HG03442 (cell line): Measurements from ENCODE around the gene SOX30.
"Not testable (repeated sequence)": the region's sequence is repeated elsewhere in the genome, so short reads cannot be mapped to it uniquely, and the experiment has no call there.

Source experiments
- ATAC-seq: cut with Tn5 transposase; IDR thresholded peaks from one replicate; pipeline ENCODE4 v1.9.1; 2021; ENCODE audit warnings: mild to moderate bottlenecking, moderate library complexity; ENCODE audit not compliant: unreplicated experiment

SOX30 gene

GRCh38 chr5:157652377-157652692 is at the start of gene SOX30:
TSS of gene SOX30 (minus strand) at chr5:157652438. CDS start at chr5:157652078, 360 bp downstream.
- ATAC-seq, result no peak

- not testable (repeated sequence) for ATAC-seq
Measured at GRCh38 chr5:157698674-157699073, 46.4 kb upstream of the SOX30 start.

GRCh38 chr5:157696154-157696553 is 43.9 kb upstream of the SOX30 start:
- ATAC-seq, result not testable (repeated sequence)

- ATAC-seq, result not testable (repeated sequence)
Measured at GRCh38 chr5:157693816-157694215, 41.6 kb upstream of the SOX30 start.

- ATAC-seq, result no peak
Measured at GRCh38 chr5:157690690-157691433, 38.6 kb upstream of the SOX30 start.

GRCh38 chr5:157689942-157690689 is 37.9 kb upstream of the SOX30 start:
- ATAC-seq, result no peak

- ATAC-seq, result no peak
Measured at GRCh38 chr5:157687198-157687554, 34.9 kb upstream of the SOX30 start.

- ATAC-seq, result not testable (repeated sequence)
Measured at GRCh38 chr5:157686276-157687197, 34.3 kb upstream of the SOX30 start.

GRCh38 chr5:157682257-157682656 is 30.0 kb upstream of the SOX30 start:
- no peak for ATAC-seq

GRCh38 chr5:157681048-157681447 is 28.8 kb upstream of the SOX30 start:
- ATAC-seq, result no peak

- no peak for ATAC-seq
Measured at GRCh38 chr5:157680239-157680638, 28.0 kb upstream of the SOX30 start.

GRCh38 chr5:157679801-157680200 is 27.6 kb upstream of the SOX30 start:
- no peak for ATAC-seq

GRCh38 chr5:157677931-157678330 is 25.7 kb upstream of the SOX30 start:
- ATAC-seq, result no peak

GRCh38 chr5:157674351-157674750 is 22.1 kb upstream of the SOX30 start:
- ATAC-seq, result not testable (repeated sequence)

GRCh38 chr5:157672976-157673375 is 20.7 kb upstream of the SOX30 start:
- ATAC-seq, result no peak

GRCh38 chr5:157671592-157672330 is 19.5 kb upstream of the SOX30 start:
- ATAC-seq, result no peak

GRCh38 chr5:157670662-157671591 is 18.7 kb upstream of the SOX30 start, which contains the start of gene C5orf52:
TSS of gene C5orf52 (plus strand) at chr5:157671533. CDS start at chr5:157671615, 82 bp downstream.
- no peak for ATAC-seq

GRCh38 chr5:157669701-157670097 is 17.5 kb upstream of the SOX30 start:
- ATAC-seq, result no peak

GRCh38 chr5:157668356-157668755 is 16.1 kb upstream of the SOX30 start:
- ATAC-seq, result no peak
